Ascending aorta (tissue), 2 donors: Measurements from ENCODE around the gene LCNL1. TPM values are rescaled to one million over a fixed set of nuclear protein-coding genes. Genes with fewer than 3 reads are reported as not detected.

Source experiments
- DNase-seq, 2 donors: peaks; one replicate each; pipeline ENCODE4 v3.0.0-alpha.2; 2019; ENCODE audit warnings: low spot score in 2 of 2
- H3K27ac ChIP-seq, 2 donors: fragments of 200-600 bp; sonication (generic); one replicate each; pipeline ENCODE4 v1.5.1; 2016 to 2017; ENCODE audit warnings: mild to moderate bottlenecking in 1 of 2
- H3K27me3 ChIP-seq: fragments of 200-600 bp; sonication (generic); one replicate; pipeline ENCODE4 v1.5.1; 2017
- H3K36me3 ChIP-seq, 2 donors: fragments of 200-600 bp; sonication (generic); one replicate each; pipeline ENCODE4 v1.5.1; 2016
- H3K4me1 ChIP-seq, 2 donors: fragments of 200-600 bp; sonication (generic); one replicate each; pipeline ENCODE4 v1.5.1; 2016 to 2017; ENCODE audit warnings: mild to moderate bottlenecking in 1 of 2
- H3K4me3 ChIP-seq, 2 donors: fragments of 200-600 bp; sonication (generic); one replicate each; pipeline ENCODE4 v1.5.1; 2016 to 2017; ENCODE audit warnings: mild to moderate bottlenecking in 1 of 2
- H3K9me3 ChIP-seq, 2 donors: fragments of 200-600 bp; sonication (generic); one replicate each; pipeline ENCODE4 v1.5.1; 2016
- intact Hi-C: fragments of 100-400 bp; cut with DNase I; formaldehyde crosslinking; loops from one replicate; pipeline ENCODE4 v1.15.1; 2023
- total RNA-seq: library from RNA; depleted of rRNA; stranded (reverse); fragments of >200 nt; gene quantifications from one replicate; pipeline ENCODE4 v1.1.0, GENCODE V29; 2016
- TF ChIP-seq, protein P1 (sequence below), 3 experiments: fragments of 200-600 bp in 2 of 3; fragments of 450-650 bp in 1 of 3; sonication (generic) in 2 of 3; IDR thresholded peaks; one replicate each; pipeline ENCODE4 v1.5.1; 2016 to 2019; ENCODE audit warnings: antibody characterized with exemption in 3 of 3, mild to moderate bottlenecking in 1 of 3, moderate library complexity in 1 of 3

LCNL1 gene
- total RNA-seq, 1 donor from 2014 or later: not detected

GRCh38 chr9:137007816-137008270, 25.1 kb downstream of the LCNL1 start:
- H3K4me1 ChIP-seq: no peaks in the 10 kb centered on the region
- H3K4me3 ChIP-seq: no peak overlapping the region
- TF ChIP-seq, protein P1, sequence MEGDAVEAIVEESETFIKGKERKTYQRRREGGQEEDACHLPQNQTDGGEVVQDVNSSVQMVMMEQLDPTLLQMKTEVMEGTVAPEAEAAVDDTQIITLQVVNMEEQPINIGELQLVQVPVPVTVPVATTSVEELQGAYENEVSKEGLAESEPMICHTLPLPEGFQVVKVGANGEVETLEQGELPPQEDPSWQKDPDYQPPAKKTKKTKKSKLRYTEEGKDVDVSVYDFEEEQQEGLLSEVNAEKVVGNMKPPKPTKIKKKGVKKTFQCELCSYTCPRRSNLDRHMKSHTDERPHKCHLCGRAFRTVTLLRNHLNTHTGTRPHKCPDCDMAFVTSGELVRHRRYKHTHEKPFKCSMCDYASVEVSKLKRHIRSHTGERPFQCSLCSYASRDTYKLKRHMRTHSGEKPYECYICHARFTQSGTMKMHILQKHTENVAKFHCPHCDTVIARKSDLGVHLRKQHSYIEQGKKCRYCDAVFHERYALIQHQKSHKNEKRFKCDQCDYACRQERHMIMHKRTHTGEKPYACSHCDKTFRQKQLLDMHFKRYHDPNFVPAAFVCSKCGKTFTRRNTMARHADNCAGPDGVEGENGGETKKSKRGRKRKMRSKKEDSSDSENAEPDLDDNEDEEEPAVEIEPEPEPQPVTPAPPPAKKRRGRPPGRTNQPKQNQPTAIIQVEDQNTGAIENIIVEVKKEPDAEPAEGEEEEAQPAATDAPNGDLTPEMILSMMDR (IDR thresholded peaks at IDR 0.05): no peak
- intact Hi-C loops: no loop called here
- H3K9me3 ChIP-seq: no peaks in the 10 kb centered on the region
- H3K27ac ChIP-seq: no peak overlapping the region
- peaks cover 14 to 38% of the 10 kb centered on the region in 2 donors for H3K36me3 ChIP-seq
- no peaks in the 10 kb centered on the region for H3K27me3 ChIP-seq
- DNase-seq: no peak

DNA sequence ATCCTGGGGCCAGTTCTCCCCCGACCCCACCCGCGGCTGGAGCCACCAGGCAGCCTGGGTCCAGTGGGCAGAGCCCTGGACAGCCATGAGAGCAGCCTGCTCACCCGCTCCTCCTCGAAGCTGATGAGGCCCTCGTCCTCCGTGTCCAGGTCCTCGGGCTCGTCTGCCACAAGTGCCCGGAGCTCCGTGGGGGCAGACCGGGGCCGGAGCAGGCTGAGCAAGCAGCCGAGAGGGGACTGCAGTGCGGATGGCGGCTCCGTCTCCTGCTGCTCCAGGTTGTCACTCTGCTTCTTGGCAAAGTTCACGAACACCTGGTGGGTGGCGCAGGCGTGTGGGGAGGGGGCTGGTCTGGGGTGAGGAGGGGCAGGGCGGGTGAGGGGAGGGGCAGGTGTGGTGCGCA, 25.5 kb downstream of the LCNL1 start:
- Histone ChIP-seq H3K9me3 (no peaks in the 10 kb centered on the region), H3K36me3 (peaks cover 14 to 43% of the 10 kb centered on the region in 2 donors), H3K27me3 (no peaks in the 10 kb centered on the region), H3K27ac (no peak overlapping the region), H3K4me1 (no peaks in the 10 kb centered on the region), H3K4me3 (no peak overlapping the region)
- TF ChIP-seq, protein P1 (IDR thresholded peaks at IDR 0.05): no peak
- intact Hi-C loops: no loop called here
- DNase-seq: no peak

- no peaks in the 10 kb centered on the region for H3K9me3 ChIP-seq
- DNase-seq: no peak
- no peak overlapping the region for H3K27ac ChIP-seq
- H3K36me3 ChIP-seq: peaks cover 21 to 49% of the 10 kb centered on the region in 2 donors
- TF ChIP-seq, protein P1 (IDR thresholded peaks at IDR 0.05): no peak
- no peaks in the 10 kb centered on the region for H3K27me3 ChIP-seq
- intact Hi-C loops: no loop called here
- H3K4me1 ChIP-seq: no peaks in the 10 kb centered on the region
- H3K4me3 ChIP-seq: no peak overlapping the region
These were observed 26.4 kb downstream of the LCNL1 start for GRCh38 chr9:137009217-137009616.

- H3K36me3 ChIP-seq: peaks cover 29 to 59% of the 10 kb centered on the region in 2 donors
- no peaks in the 10 kb centered on the region for H3K27me3 ChIP-seq
- H3K4me3 ChIP-seq: no peak overlapping the region
- no peaks in the 10 kb centered on the region for H3K9me3 ChIP-seq
- intact Hi-C loops: no loop called here
- TF ChIP-seq, protein P1 (IDR thresholded peaks at IDR 0.05): no peak
- H3K27ac ChIP-seq: no peak overlapping the region
- no peaks in the 10 kb centered on the region for H3K4me1 ChIP-seq
- DNase-seq: no peak
These were observed 27.3 kb downstream of the LCNL1 start for GRCh38 chr9:137009938-137010732.

DNA sequence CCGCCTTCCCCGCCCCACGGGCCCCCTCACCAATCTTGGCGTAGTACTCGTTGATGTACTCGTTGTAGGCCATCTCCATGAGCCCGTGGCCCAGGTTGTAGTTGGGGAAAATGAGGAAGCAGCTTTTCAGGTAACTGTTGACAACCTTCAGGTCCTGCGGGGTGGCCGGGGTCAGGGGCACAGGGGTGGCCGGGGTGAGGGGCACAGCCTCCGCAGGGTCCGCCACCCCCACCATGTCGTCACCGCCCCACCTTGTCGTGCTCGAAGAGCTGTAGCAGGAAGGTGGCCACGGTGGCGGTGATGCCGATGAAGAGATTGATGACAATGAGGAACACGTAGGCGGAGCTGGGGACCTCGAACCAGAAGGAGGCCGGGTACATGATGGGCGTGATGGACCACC, 28.4 kb downstream of the LCNL1 start:
- peaks cover 38 to 69% of the 10 kb centered on the region in 2 donors for H3K36me3 ChIP-seq

More for the DNA sequence above, 28.4 kb downstream of the LCNL1 start:
- no peak for DNase-seq
- TF ChIP-seq, protein P1 (IDR thresholded peaks at IDR 0.05): no peak
- Histone ChIP-seq H3K9me3 (no peaks in the 10 kb centered on the region), H3K4me1 (no peaks in the 10 kb centered on the region), H3K27ac (no peak overlapping the region), H3K4me3 (no peak overlapping the region), H3K27me3 (no peaks in the 10 kb centered on the region)
- intact Hi-C loops: no loop called here
